ENCODE data around the gene VCPKMT. TPM values are rescaled to one million over a fixed set of nuclear protein-coding genes. Genes with fewer than 3 reads are reported as not detected.
A peak's percentile ranks its signal among the peaks of the same experiment; 100 is the strongest.

VCPKMT gene
- total and polyA plus RNA-seq, 9 of the 15 experiments (the other 6 are each of a cell fraction or from before 2014, with no cell fraction given), result 2.7 to 7.8 (median 6.3) TPM

GRCh38 chr14:50110323-50111037 lies 5.9 kb downstream of the VCPKMT start:
- H3K79me2 ChIP-seq (ENCODE audit: control insufficient read depth, insufficient read depth, low read length), result peaks cover 14% of the 10 kb centered on the region
- no peaks in the 10 kb centered on the region for H4K20me1 ChIP-seq (replicated peaks; ENCODE audit: control insufficient read depth, insufficient read depth, low read length)
- H2AFZ ChIP-seq (ENCODE audit: low read depth, low read length), result no peak overlapping the region
- H3K27me3 ChIP-seq (ENCODE audit: control insufficient read depth in 2 of 2, insufficient read depth in 2 of 2, low read length in 2 of 2), result no peaks in the 10 kb centered on the region
- DNase-seq (ENCODE audit: extremely low read depth in 1 of 4, low spot score in 3 of 4), result no peak
- ChIA-PET POLR2A (no interaction called here), CTCF (ENCODE audit: low intra/inter-chr PET ratio) (no interaction called here)
- H3K9me3 ChIP-seq (replicated peaks; ENCODE audit: control insufficient read depth, insufficient read depth, low read depth, low read length), result no peaks in the 10 kb centered on the region
- no peak for ATAC-seq
- H3K9me1 ChIP-seq (ENCODE audit: control insufficient read depth, insufficient read depth, low read length), result no peaks in the 10 kb centered on the region
- FAIRE-seq, result no peak
- no peak for TF ChIP-seq ZKSCAN1 (IDR thresholded peaks at IDR 0.05; ENCODE audit: low read depth, low read length)
- peak; percentile 57 for TF ChIP-seq ZNF146 (CRISPR knock-in tag; IDR thresholded peaks at IDR 0.05; ENCODE audit: unreplicated experiment)
- H3K4me2 ChIP-seq (ENCODE audit: insufficient read depth, low read length), result no peak overlapping the region
- H3K4me1 ChIP-seq (replicated peaks in 1 of 2; ENCODE audit: control insufficient read depth in 2 of 2, insufficient read depth in 2 of 2, low read length in 2 of 2), result no peaks in the 10 kb centered on the region
- H3K27ac ChIP-seq (ENCODE audit: extremely low read depth, low read depth, low read length), result no peak overlapping the region
- WGBS (ENCODE audit: insufficient coverage, low coverage, missing lambda C conversion rate), result 81% methylated on average over 4 of the region's 4 CpGs
- no peak overlapping the region for H3K4me3 ChIP-seq
- in situ Hi-C loops (cut with MboI), result loop anchor here (25.0 kb wide), 1 partner anchor 473 kb away; the partner anchor contains the start of gene DNAAF2
- intact Hi-C loops (cut with micrococcal nuclease), result loop anchor here (10.0 kb wide), 1 partner anchor 124 kb away; the partner anchor contains the start of gene SOS2
- no TSS peak for BruUV-seq (replicated peaks)
- H3K9ac ChIP-seq (ENCODE audit: insufficient read depth in 1 of 2, low read depth in 2 of 2, low read length in 2 of 2), result no peak overlapping the region
- H3K36me3 ChIP-seq (ENCODE audit: control insufficient read depth, insufficient read depth, low read length), result peaks cover 69% of the 10 kb centered on the region; the same call in 2 of the 3 replicates

GRCh38 chr14:50109342-50109741 lies 7.0 kb downstream of the VCPKMT start:
- H3K9me1 ChIP-seq (ENCODE audit: control insufficient read depth, insufficient read depth, low read length), result no peaks in the 10 kb centered on the region
- in situ Hi-C loops (cut with MboI) (loop anchor here (25.0 kb wide), 1 partner anchor 472 kb away; the partner anchor contains the start of gene DNAAF2), intact Hi-C loops (cut with micrococcal nuclease) (no loop called here)
- no peak overlapping the region for H2AFZ ChIP-seq (ENCODE audit: low read depth, low read length)
- H3K36me3 ChIP-seq (ENCODE audit: control insufficient read depth, insufficient read depth, low read length), result peaks cover 59% of the 10 kb centered on the region; the same call in 2 of the 3 replicates
- H3K9me3 ChIP-seq (replicated peaks; ENCODE audit: control insufficient read depth, insufficient read depth, low read depth, low read length), result no peaks in the 10 kb centered on the region
- 86% methylated on average over 6 of the region's 6 CpGs for WGBS (ENCODE audit: insufficient coverage, low coverage, missing lambda C conversion rate)
- no TSS peak for BruUV-seq (replicated peaks)
- no peak overlapping the region for H3K9ac ChIP-seq (ENCODE audit: insufficient read depth in 1 of 2, low read depth in 2 of 2, low read length in 2 of 2)
- ChIA-PET CTCF (ENCODE audit: low intra/inter-chr PET ratio) (no interaction called here), POLR2A (no interaction called here)
- FAIRE-seq, result no peak
- no peaks in the 10 kb centered on the region for H3K27me3 ChIP-seq (ENCODE audit: control insufficient read depth in 2 of 2, insufficient read depth in 2 of 2, low read length in 2 of 2)
- no peak for DNase-seq (ENCODE audit: extremely low read depth in 1 of 4, low spot score in 3 of 4)
- H3K27ac ChIP-seq (ENCODE audit: extremely low read depth, low read depth, low read length), result no peak overlapping the region
- no peak for ATAC-seq
- no peaks in the 10 kb centered on the region for H3K4me1 ChIP-seq (replicated peaks in 1 of 2; ENCODE audit: control insufficient read depth in 2 of 2, insufficient read depth in 2 of 2, low read length in 2 of 2)
- H3K79me2 ChIP-seq (ENCODE audit: control insufficient read depth, insufficient read depth, low read length), result peaks cover 4% of the 10 kb centered on the region
- no peaks in the 10 kb centered on the region for H4K20me1 ChIP-seq (replicated peaks; ENCODE audit: control insufficient read depth, insufficient read depth, low read length)
- no peak overlapping the region for H3K4me3 ChIP-seq
- no peak overlapping the region for H3K4me2 ChIP-seq (ENCODE audit: insufficient read depth, low read length)
- no peak for TF ChIP-seq ZNF24 (IDR thresholded peaks at IDR 0.05)
- no peak for TF ChIP-seq MLX (CRISPR knock-in tag; conservative IDR thresholded peaks at IDR 0.05)
- TF ChIP-seq HIVEP1 (CRISPR knock-in tag; IDR thresholded peaks at IDR 0.05), result no peak
- TF ChIP-seq ELK3 (CRISPR knock-in tag; IDR thresholded peaks at IDR 0.05), result no peak
- TF ChIP-seq KDM5B (IDR thresholded peaks at IDR 0.05; ENCODE audit: insufficient replicate concordance, low read depth, low read length), result no peak
- TF ChIP-seq ZBTB33 (CRISPR knock-in tag; IDR thresholded peaks at IDR 0.05), result no peak

Data from K562 (cell line).